Natural killer cell (primary cell): ENCODE results near the gene TSPAN31. TPM values are rescaled to one million over a fixed set of nuclear protein-coding genes. Genes with fewer than 3 reads are reported as not detected.

Source experiments
- ATAC-seq, 3 donors: fragments of 150-1000 bp in 2 of 3; fragments of 200-7000 bp in 1 of 3; cut with Tn5 transposase; 1 replicate in 1 of 3; 2 replicates in 2 of 3; pipeline ENCODE4 v1.10.0; 2021; ENCODE audit warnings: mild to moderate bottlenecking in 2 of 3, moderate library complexity in 2 of 3
- DNase-seq, 2 donors: peaks; one replicate each; pipeline versions ENCODE4 v3.0.0 to v3.0.0-alpha.2; 2013 to 2021; ENCODE audit warnings: mixed read lengths in 1 of 2
- H3K27ac ChIP-seq: one replicate; pipeline ENCODE4 v1.5.1; 2013; ENCODE audit warnings: mild to moderate bottlenecking, low read length
- H3K27me3 ChIP-seq: one replicate; pipeline ENCODE4 v1.6.1; 2013; ENCODE audit warnings: low read length; ENCODE audit not compliant: control insufficient read depth, insufficient read depth
- H3K36me3 ChIP-seq: one replicate; pipeline ENCODE4 v1.6.1; 2013; ENCODE audit warnings: low read length; ENCODE audit not compliant: control insufficient read depth, insufficient read depth
- H3K4me1 ChIP-seq: one replicate; pipeline ENCODE4 v1.6.1; 2013; ENCODE audit warnings: low read length; ENCODE audit not compliant: control insufficient read depth, insufficient read depth
- H3K4me3 ChIP-seq: one replicate; pipeline ENCODE4 v1.5.1; 2013; ENCODE audit warnings: low read length
- H3K9me3 ChIP-seq: one replicate; pipeline ENCODE4 v1.6.1; 2013; ENCODE audit warnings: low read length; ENCODE audit not compliant: control insufficient read depth, insufficient read depth
- H3K27ac Mint-ChIP-seq, 2 donors: one replicate each; pipeline ENCODE4 v1.8.0; 2022; ENCODE audit warnings: mild to moderate bottlenecking in 2 of 2, mixed read lengths in 2 of 2, moderate library complexity in 1 of 2
- H3K27me3 Mint-ChIP-seq, 2 donors: one replicate each; pipeline ENCODE4 v1.8.0; 2022; ENCODE audit warnings: low read depth in 2 of 2, mixed read lengths in 2 of 2
- H3K36me3 Mint-ChIP-seq: one replicate; pipeline ENCODE4 v1.8.0; 2022; ENCODE audit warnings: mixed read lengths
- H3K4me1 Mint-ChIP-seq, 2 donors: one replicate each; pipeline ENCODE4 v1.8.0; 2022; ENCODE audit warnings: mixed read lengths in 2 of 2
- H3K4me3 Mint-ChIP-seq: one replicate; pipeline ENCODE4 v1.8.0; 2022; ENCODE audit warnings: mild to moderate bottlenecking, moderate library complexity, mixed read lengths
- H3K9me3 Mint-ChIP-seq, 2 donors: one replicate each; pipeline ENCODE4 v1.8.0; 2022; ENCODE audit warnings: mixed read lengths in 2 of 2
- WGBS: methylation state at CpG from one replicate; pipeline ENCODE4 v1.1.7; 2013; ENCODE audit warnings: missing lambda C conversion rate; ENCODE audit not compliant: insufficient coverage; 5-methylcytosine and 5-hydroxymethylcytosine counted together
- intact Hi-C: fragments of 100-400 bp; cut with micrococcal nuclease; formaldehyde crosslinking; loops from one replicate; pipeline ENCODE4 v1.14.2; 2022
- total RNA-seq, 4 donors: library from RNA; stranded (reverse); fragments of 120-200 nt in 1 of 4; gene quantifications; one replicate each; pipeline versions ENCODE4 v1.2.3 to v1.2.4, GENCODE V29; 2013 to 2022
- TF ChIP-seq, protein P1 (sequence below): fragments of 200-600 bp; IDR thresholded peaks from one replicate; pipeline ENCODE4 v1.8.0; 2022; ENCODE audit warnings: antibody characterized with exemption

Gene TSPAN31
- total RNA-seq, 3 donors from 2014 or later (not counting 1 experiment from before 2014, with no cell fraction given), result 18.3 to 27.0 (median 23.5) TPM

DNA sequence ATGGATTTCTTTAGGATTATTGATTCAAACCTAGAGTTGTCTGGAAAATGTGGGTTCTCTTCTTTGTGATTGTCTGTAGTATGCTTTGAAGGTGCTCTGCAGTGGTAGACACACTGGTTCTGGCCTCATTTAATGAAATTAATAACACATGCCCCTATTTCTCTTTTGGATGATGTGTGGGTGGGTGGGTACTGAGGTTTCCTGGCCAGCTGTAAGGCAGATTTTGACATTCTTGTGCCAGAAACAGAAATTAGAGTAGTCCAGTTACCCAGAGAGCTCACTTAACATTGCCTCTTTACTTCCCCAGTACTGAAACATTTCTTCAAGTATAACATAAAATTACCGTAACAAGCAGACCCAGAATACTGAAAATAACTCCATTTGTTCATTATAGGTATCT lies 52.2 kb downstream of the TSPAN31 start:
- H3K36me3 Mint-ChIP-seq, result peaks cover 12% of the 10 kb centered on the region
- TF ChIP-seq, protein P1, sequence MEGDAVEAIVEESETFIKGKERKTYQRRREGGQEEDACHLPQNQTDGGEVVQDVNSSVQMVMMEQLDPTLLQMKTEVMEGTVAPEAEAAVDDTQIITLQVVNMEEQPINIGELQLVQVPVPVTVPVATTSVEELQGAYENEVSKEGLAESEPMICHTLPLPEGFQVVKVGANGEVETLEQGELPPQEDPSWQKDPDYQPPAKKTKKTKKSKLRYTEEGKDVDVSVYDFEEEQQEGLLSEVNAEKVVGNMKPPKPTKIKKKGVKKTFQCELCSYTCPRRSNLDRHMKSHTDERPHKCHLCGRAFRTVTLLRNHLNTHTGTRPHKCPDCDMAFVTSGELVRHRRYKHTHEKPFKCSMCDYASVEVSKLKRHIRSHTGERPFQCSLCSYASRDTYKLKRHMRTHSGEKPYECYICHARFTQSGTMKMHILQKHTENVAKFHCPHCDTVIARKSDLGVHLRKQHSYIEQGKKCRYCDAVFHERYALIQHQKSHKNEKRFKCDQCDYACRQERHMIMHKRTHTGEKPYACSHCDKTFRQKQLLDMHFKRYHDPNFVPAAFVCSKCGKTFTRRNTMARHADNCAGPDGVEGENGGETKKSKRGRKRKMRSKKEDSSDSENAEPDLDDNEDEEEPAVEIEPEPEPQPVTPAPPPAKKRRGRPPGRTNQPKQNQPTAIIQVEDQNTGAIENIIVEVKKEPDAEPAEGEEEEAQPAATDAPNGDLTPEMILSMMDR, result no peak
- Histone ChIP-seq H3K27me3 (no peaks in the 10 kb centered on the region), H3K9me3 (no peaks in the 10 kb centered on the region), H3K4me1 (no peaks in the 10 kb centered on the region), H3K36me3 (peaks cover 54% of the 10 kb centered on the region), H3K4me3 (no peak overlapping the region), H3K27ac (no peak overlapping the region)
- H3K4me3 Mint-ChIP-seq, result no peak overlapping the region
- no peak for DNase-seq
- no CpG with 5 or more reads among the region's 1 CpG for WGBS
- H3K27ac Mint-ChIP-seq, result no peak overlapping the region
- peaks cover 0 to 6% of the 10 kb centered on the region in 2 donors for H3K4me1 Mint-ChIP-seq
- ATAC-seq, result no peak
- no peaks in the 10 kb centered on the region for H3K9me3 Mint-ChIP-seq
- H3K27me3 Mint-ChIP-seq, result no peaks in the 10 kb centered on the region
- intact Hi-C loops, result no loop called here

DNA sequence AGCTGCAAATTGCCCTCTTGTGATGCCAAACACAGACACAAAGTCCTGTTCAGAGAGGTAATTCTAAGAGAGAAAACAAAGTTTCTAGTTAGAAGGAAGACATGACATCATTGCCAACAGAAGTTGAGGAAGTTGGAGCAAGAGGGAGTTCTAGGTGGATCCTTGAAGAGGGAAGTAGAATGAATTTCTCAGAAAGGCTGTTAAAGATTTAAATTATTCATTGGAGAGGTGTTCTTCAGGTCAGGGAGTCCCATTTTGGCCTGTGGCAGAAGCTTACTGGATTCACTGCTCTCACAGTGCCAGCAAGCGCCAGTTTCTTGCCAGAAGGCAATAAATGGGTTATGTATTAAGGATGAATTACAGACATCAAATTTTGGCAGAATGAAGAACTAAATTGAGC lies 53.1 kb downstream of the TSPAN31 start:
- Histone ChIP-seq H3K4me3 (no peak overlapping the region), H3K4me1 (no peaks in the 10 kb centered on the region), H3K36me3 (peaks cover 54% of the 10 kb centered on the region), H3K9me3 (no peaks in the 10 kb centered on the region), H3K27me3 (no peaks in the 10 kb centered on the region), H3K27ac (no peak overlapping the region)
- ATAC-seq (no peak), DNase-seq (no peak)
- Mint-ChIP-seq H3K9me3 (no peaks in the 10 kb centered on the region), H3K27ac (peak overlapping the region in 1 of 2 donors; percentile 50), H3K27me3 (no peaks in the 10 kb centered on the region), H3K4me3 (no peak overlapping the region), H3K4me1 (peaks cover 0 to 6% of the 10 kb centered on the region in 2 donors), H3K36me3 (peaks cover 15% of the 10 kb centered on the region)
- 100% methylated on average over 1 of the region's 1 CpG for WGBS
- TF ChIP-seq, protein P1, result no peak
- intact Hi-C loops, result no loop called here

Other genes with a start within 250 kb of the TSPAN31 start
- gene DDIT3, start 224.5 kb upstream of the TSPAN31 start, total RNA-seq, result 100 to 1,000 TPM; 117 to 318 (median 182) TPM
- 100 to 1,000 TPM; 130 to 142 (median 139) TPM for gene MBD6, start 222.2 kb upstream of the TSPAN31 start, total RNA-seq
- gene DCTN2, start 197.8 kb upstream of the TSPAN31 start, total RNA-seq, result 10 to 100 TPM; 65.5 to 76.5 (median 71.8) TPM
- under 1 TPM; 0.09 to 0.40 (median 0.16) TPM for gene KIF5A, start 195.0 kb upstream of the TSPAN31 start, total RNA-seq
- 10 to 100 TPM; 41.0 to 62.9 (median 52.0) TPM for gene PIP4K2C, start 153.8 kb upstream of the TSPAN31 start, total RNA-seq
- 10 to 100 TPM; 65.1 to 81.1 (median 77.0) TPM for gene DTX3, start 140.2 kb upstream of the TSPAN31 start, total RNA-seq
- gene ARHGEF25, start 133.6 kb upstream of the TSPAN31 start, total RNA-seq, result 1 to 10 TPM; 3.1 to 6.5 (median 5.1) TPM
- gene B4GALNT1, start 111.8 kb upstream of the TSPAN31 start, total RNA-seq, result under 1 TPM; 0.38 to 0.59 (median 0.48) TPM
- 100 to 1,000 TPM; 185 to 221 (median 198) TPM for gene OS9, start 50.9 kb upstream of the TSPAN31 start, total RNA-seq
- 10 to 100 TPM; 54.1 to 63.5 (median 54.8) TPM for gene AGAP2, start 6.3 kb upstream of the TSPAN31 start, total RNA-seq
- 10 to 100 TPM; 30.7 to 39.5 (median 37.7) TPM for gene CDK4, start 7.3 kb downstream of the TSPAN31 start, total RNA-seq
- gene MARCHF9, start 10.1 kb downstream of the TSPAN31 start, total RNA-seq, result 10 to 100 TPM; 25.4 to 28.4 (median 26.0) TPM
- gene CYP27B1, start 22.0 kb downstream of the TSPAN31 start, total RNA-seq, result 1 to 10 TPM; 1.1 to 1.7 (median 1.6) TPM
- gene METTL1, start 27.1 kb downstream of the TSPAN31 start, total RNA-seq, result 10 to 100 TPM in 1 of 3 donors, 1 to 10 TPM in 2; 8.0 to 12.5 (median 8.8) TPM
- gene EEF1AKMT3, start 27.6 kb downstream of the TSPAN31 start, total RNA-seq, result 1 to 10 TPM; 1.3 to 2.6 (median 2.2) TPM
- gene TSFM, start 37.7 kb downstream of the TSPAN31 start, total RNA-seq, result 10 to 100 TPM; 17.6 to 19.7 (median 17.7) TPM
- 1 to 10 TPM in 2 of 3 donors, under 1 TPM in 1; 0.45 to 2.2 (median 1.3) TPM for gene AVIL, start 73.7 kb downstream of the TSPAN31 start, total RNA-seq
- gene CTDSP2, start 101.7 kb downstream of the TSPAN31 start, total RNA-seq, result 100 to 1,000 TPM in 2 of 3 donors, 10 to 100 TPM in 1; 93.8 to 135 (median 123) TPM
- 1 to 10 TPM; 4.9 to 8.8 (median 6.3) TPM for gene ATP23, start 196.5 kb downstream of the TSPAN31 start, total RNA-seq